Measurements from ENCODE around the gene CHST11. TPM values are rescaled to one million over a fixed set of nuclear protein-coding genes. Genes with fewer than 3 reads are reported as not detected.

The CHST11 gene
- total and polyA plus RNA-seq, 9 of the 15 experiments (the other 6 are each of a cell fraction or from before 2014, with no cell fraction given): 2.3 to 38.7 (median 15.0) TPM

GRCh38 chr12:104694161-104694560 lies 237.4 kb downstream of the CHST11 start:
- Histone ChIP-seq H2AFZ (ENCODE audit: low read depth, low read length) (no peak overlapping the region), H3K4me1 (replicated peaks in 1 of 2; ENCODE audit: control insufficient read depth in 2 of 2, insufficient read depth in 2 of 2, low read length in 2 of 2) (no peaks in the 10 kb centered on the region), H3K36me3 (ENCODE audit: control insufficient read depth, insufficient read depth, low read length) (no peaks in the 10 kb centered on the region), H4K20me1 (replicated peaks; ENCODE audit: control insufficient read depth, insufficient read depth, low read length) (no peaks in the 10 kb centered on the region; the same call in 1 of the 2 replicates), H3K4me2 (ENCODE audit: insufficient read depth, low read length) (no peak overlapping the region), H3K9me3 (replicated peaks; ENCODE audit: control insufficient read depth, insufficient read depth, low read depth, low read length) (no peaks in the 10 kb centered on the region; the same call in 1 of the 2 replicates), H3K79me2 (ENCODE audit: control insufficient read depth, insufficient read depth, low read length) (0 out of 3 replicates have a peak, but pooled peaks cover 2% of the 10 kb centered on the region), H3K4me3 (no peak overlapping the region), H3K27me3 (ENCODE audit: control insufficient read depth in 2 of 2, insufficient read depth in 2 of 2, low read length in 2 of 2) (no peaks in the 10 kb centered on the region), H3K9ac (ENCODE audit: insufficient read depth in 1 of 2, low read depth in 2 of 2, low read length in 2 of 2) (no peak overlapping the region), H3K9me1 (ENCODE audit: control insufficient read depth, insufficient read depth, low read length) (no peaks in the 10 kb centered on the region), H3K27ac (ENCODE audit: extremely low read depth, low read depth, low read length) (no peak overlapping the region)
- in situ Hi-C loops (cut with MboI) (no loop called here), intact Hi-C loops (cut with micrococcal nuclease) (no loop called here)
- ChIA-PET POLR2A (no interaction called here), CTCF (ENCODE audit: low intra/inter-chr PET ratio) (no interaction called here)
- TF ChIP-seq MAFG (tag; conservative IDR thresholded peaks at IDR 0.05): peak; percentile 34; the same call in 1 of the 2 replicates
- TF ChIP-seq NCOR1 (IDR thresholded peaks at IDR 0.05): no peak
- FAIRE-seq: no peak
- no peak for ATAC-seq
- no peak for DNase-seq (ENCODE audit: extremely low read depth in 1 of 4, low spot score in 3 of 4)
- 86% methylated on average over 4 of the region's 4 CpGs for WGBS (ENCODE audit: insufficient coverage, low coverage, missing lambda C conversion rate)
- no TSS peak for BruUV-seq (replicated peaks)

- ATAC-seq (no peak), FAIRE-seq (no peak), DNase-seq (ENCODE audit: extremely low read depth in 1 of 4, low spot score in 3 of 4) (no peak)
- H3K4me3 ChIP-seq: no peak overlapping the region
- 0 out of 3 replicates have a peak, but pooled peaks cover 2% of the 10 kb centered on the region for H3K79me2 ChIP-seq (ENCODE audit: control insufficient read depth, insufficient read depth, low read length)
- no peaks in the 10 kb centered on the region for H3K27me3 ChIP-seq (ENCODE audit: control insufficient read depth in 2 of 2, insufficient read depth in 2 of 2, low read length in 2 of 2)
- BruUV-seq (replicated peaks): no TSS peak
- H3K27ac ChIP-seq (ENCODE audit: extremely low read depth, low read depth, low read length): no peak overlapping the region
- H3K9ac ChIP-seq (ENCODE audit: insufficient read depth in 1 of 2, low read depth in 2 of 2, low read length in 2 of 2): no peak overlapping the region
- ChIA-PET POLR2A (interaction anchor here (0.7 to 1.1 kb wide), 2 partner anchors 9 to 376 kb away, joined by 3 read pairs; no protein-coding TSS in a partner anchor), CTCF (ENCODE audit: low intra/inter-chr PET ratio) (no interaction called here)
- in situ Hi-C loops (cut with MboI) (no loop called here), intact Hi-C loops (cut with micrococcal nuclease) (no loop called here)
- 62% methylated on average over 4 of the region's 7 CpGs for WGBS (ENCODE audit: insufficient coverage, low coverage, missing lambda C conversion rate)
- H4K20me1 ChIP-seq (replicated peaks; ENCODE audit: control insufficient read depth, insufficient read depth, low read length): no peaks in the 10 kb centered on the region; the same call in 1 of the 2 replicates
- H3K9me3 ChIP-seq (replicated peaks; ENCODE audit: control insufficient read depth, insufficient read depth, low read depth, low read length): no peaks in the 10 kb centered on the region; the same call in 1 of the 2 replicates
- no peak overlapping the region for H2AFZ ChIP-seq (ENCODE audit: low read depth, low read length)
- H3K9me1 ChIP-seq (ENCODE audit: control insufficient read depth, insufficient read depth, low read length): no peaks in the 10 kb centered on the region
- no peak overlapping the region for H3K4me2 ChIP-seq (ENCODE audit: insufficient read depth, low read length)
- H3K4me1 ChIP-seq (replicated peaks in 1 of 2; ENCODE audit: control insufficient read depth in 2 of 2, insufficient read depth in 2 of 2, low read length in 2 of 2): no peaks in the 10 kb centered on the region
- no peaks in the 10 kb centered on the region for H3K36me3 ChIP-seq (ENCODE audit: control insufficient read depth, insufficient read depth, low read length)
- no peak for TF ChIP-seq RUNX1 (IDR thresholded peaks at IDR 0.05; ENCODE audit: low read depth)
- no peak for TF ChIP-seq ZNF551 (CRISPR knock-in tag; IDR thresholded peaks at IDR 0.05)
- TF ChIP-seq LARP7 (IDR thresholded peaks at IDR 0.05): no peak
- no peak for TF ChIP-seq CBFB (CRISPR knock-in tag; IDR thresholded peaks at IDR 0.05)
- no peak for TF ChIP-seq ERF (CRISPR knock-in tag; IDR thresholded peaks at IDR 0.05)
- no peak for TF ChIP-seq MECOM (CRISPR knock-in tag; IDR thresholded peaks at IDR 0.05)
- TF ChIP-seq ZNF280B (CRISPR knock-in tag; IDR thresholded peaks at IDR 0.05): no peak
These were observed 238.0 kb downstream of the CHST11 start for GRCh38 chr12:104694711-104695110.
